Kidney (tissue), 14 donors: Measurements from ENCODE around the gene OGA. TPM values are rescaled to one million over a fixed set of nuclear protein-coding genes. Genes with fewer than 3 reads are reported as not detected.

Experiments used
- DNase-seq, 5 donors: peaks; one replicate each; pipeline ENCODE4 v3.0.0-alpha.2; 2013 to 2020
- FAIRE-seq: peaks from 2 replicates; lab custom pipeline; 2012; peaks lifted over from hg19 to GRCh38; lab: Jason Lieb, UNC
- H3K27ac ChIP-seq, 2 donors: one replicate each; pipeline ENCODE4 v1.7.0; 2013; ENCODE audit warnings: low read depth in 2 of 2, low read length in 2 of 2, inconsistent platforms in 1 of 2
- H3K27me3 ChIP-seq: one replicate; pipeline ENCODE4 v1.7.1; 2013; ENCODE audit warnings: low read length, inconsistent platforms; ENCODE audit not compliant: control insufficient read depth, insufficient read depth
- H3K36me3 ChIP-seq, 3 donors: one replicate each; pipeline versions ENCODE4 v1.7.0 to v1.7.1; 2013; ENCODE audit warnings: low read length in 3 of 3, control low read depth in 1 of 3, inconsistent platforms in 1 of 3; ENCODE audit not compliant: insufficient read depth in 3 of 3, control insufficient read depth in 2 of 3
- H3K4me1 ChIP-seq, 3 donors: one replicate each; pipeline versions ENCODE4 v1.7.0 to v1.7.1; 2013; ENCODE audit warnings: low read length in 3 of 3, inconsistent platforms in 1 of 3, low read depth in 1 of 3; ENCODE audit not compliant: control insufficient read depth in 2 of 3, insufficient read depth in 2 of 3
- H3K4me3 ChIP-seq, 3 donors: one replicate each; pipeline versions ENCODE4 v1.7.0 to v1.8.1; 2013; ENCODE audit warnings: low read length in 3 of 3, control low read depth in 1 of 3, inconsistent platforms in 1 of 3
- H3K9ac ChIP-seq, 3 donors: one replicate each; pipeline versions ENCODE4 v1.7.0 to v1.7.1; 2013; ENCODE audit warnings: low read length in 3 of 3, control low read depth in 1 of 3, inconsistent platforms in 1 of 3
- H3K9me3 ChIP-seq, 3 donors: one replicate each; pipeline versions ENCODE4 v1.7.0 to v1.7.1; 2013; ENCODE audit warnings: low read length in 3 of 3, control low read depth in 1 of 3, inconsistent platforms in 1 of 3; ENCODE audit not compliant: control insufficient read depth in 2 of 3, insufficient read depth in 1 of 3
- intact Hi-C: fragments of 100-400 bp; cut with DNase I; formaldehyde crosslinking; loops from one replicate; pipeline ENCODE4 v1.11.1; 2022
- polyA plus RNA-seq: library from polyadenylated mRNA; stranded (reverse); fragments of 350-450 nt; fragmentation: Illumina TruSeq; extraction: RNeasy Lipid Tissue Mini Kit (QIAGEN cat#74804); gene quantifications from one replicate; pipeline ENCODE4 v1.2.3, GENCODE V29; 2014; ENCODE audit warnings: low read depth, low replicate concordance; ENCODE audit not compliant: insufficient read depth
- total RNA-seq: library from RNA; stranded (reverse); fragmentation: NEBNext Ultra II Directional; extraction: Animal tissue kit (Norgen Biotek cat#: 25700); gene quantifications from one replicate; pipeline ENCODE4 v1.2.1, GENCODE V29; 2021
- TF ChIP-seq, protein P1 (sequence below): IDR thresholded peaks from 3 replicates; pipeline ENCODE4 v1.5.1; 2012; ENCODE audit warnings: mild to moderate bottlenecking, moderate library complexity, borderline replicate concordance; ENCODE audit not compliant: insufficient read depth; ENCODE audit errors: extremely low read depth
- donor health status: control.
- donor health status: control.
- donor health status: control.
- donor health status: control.
- donor health status: control.
- donor health status: DM: yes; HTN: yes; CAD: no.
- donor health status: Normal renal cell carcinoma (clear cell type).

OGA gene
- total and polyA plus RNA-seq, 2 donors from 2014 or later, result 33.4 to 146 TPM

DNA sequence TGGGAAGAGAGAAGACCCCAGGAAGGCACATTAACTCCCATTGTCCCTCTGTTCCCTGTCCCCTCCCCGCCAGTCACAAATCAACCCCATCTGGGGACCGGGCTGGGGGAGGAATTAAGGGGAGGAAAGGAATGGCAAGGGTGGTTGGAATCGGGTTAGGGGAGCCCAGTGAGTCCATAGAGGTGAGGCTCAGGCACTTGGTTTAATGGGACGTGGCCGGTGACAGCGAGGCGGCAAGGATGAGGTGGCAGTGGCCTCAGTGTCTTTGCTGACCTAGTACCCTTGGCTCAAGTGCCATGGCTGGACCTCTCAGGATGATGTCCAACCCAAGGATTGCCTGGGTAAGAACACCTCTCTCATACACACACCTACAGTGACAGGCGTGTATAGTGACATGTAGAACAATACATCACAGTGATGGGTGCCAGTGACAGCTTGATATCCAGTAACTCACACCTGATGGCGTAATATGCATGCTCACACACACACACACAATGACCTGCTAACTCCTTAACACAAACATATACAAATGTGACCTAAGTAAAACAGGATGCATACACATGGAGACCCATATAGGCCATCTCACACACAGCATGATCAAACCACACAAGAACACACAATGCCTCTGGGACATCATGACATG lies 13.0 kb upstream of the OGA start:
- TF ChIP-seq, protein P1, sequence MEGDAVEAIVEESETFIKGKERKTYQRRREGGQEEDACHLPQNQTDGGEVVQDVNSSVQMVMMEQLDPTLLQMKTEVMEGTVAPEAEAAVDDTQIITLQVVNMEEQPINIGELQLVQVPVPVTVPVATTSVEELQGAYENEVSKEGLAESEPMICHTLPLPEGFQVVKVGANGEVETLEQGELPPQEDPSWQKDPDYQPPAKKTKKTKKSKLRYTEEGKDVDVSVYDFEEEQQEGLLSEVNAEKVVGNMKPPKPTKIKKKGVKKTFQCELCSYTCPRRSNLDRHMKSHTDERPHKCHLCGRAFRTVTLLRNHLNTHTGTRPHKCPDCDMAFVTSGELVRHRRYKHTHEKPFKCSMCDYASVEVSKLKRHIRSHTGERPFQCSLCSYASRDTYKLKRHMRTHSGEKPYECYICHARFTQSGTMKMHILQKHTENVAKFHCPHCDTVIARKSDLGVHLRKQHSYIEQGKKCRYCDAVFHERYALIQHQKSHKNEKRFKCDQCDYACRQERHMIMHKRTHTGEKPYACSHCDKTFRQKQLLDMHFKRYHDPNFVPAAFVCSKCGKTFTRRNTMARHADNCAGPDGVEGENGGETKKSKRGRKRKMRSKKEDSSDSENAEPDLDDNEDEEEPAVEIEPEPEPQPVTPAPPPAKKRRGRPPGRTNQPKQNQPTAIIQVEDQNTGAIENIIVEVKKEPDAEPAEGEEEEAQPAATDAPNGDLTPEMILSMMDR, result no peak
- Histone ChIP-seq H3K9ac (peak overlapping the region in 2 of 3 donors; percentile 4 to 68), H3K36me3 (peaks cover 0 to 2% (median 0%) of the 10 kb centered on the region in 3 donors), H3K27me3 (no peaks in the 10 kb centered on the region), H3K4me3 (peak overlapping the region; percentile 29 to 70 (median 61)), H3K4me1 (peaks cover 6 to 14% (median 7%) of the 10 kb centered on the region in 3 donors), H3K27ac (peak overlapping the region; percentile 4 to 65), H3K9me3 (no peaks in the 10 kb centered on the region)
- intact Hi-C loops, result no loop called here
- DNase-seq (peak in 1 of 5 donors; percentile 1), FAIRE-seq (no peak)

DNA sequence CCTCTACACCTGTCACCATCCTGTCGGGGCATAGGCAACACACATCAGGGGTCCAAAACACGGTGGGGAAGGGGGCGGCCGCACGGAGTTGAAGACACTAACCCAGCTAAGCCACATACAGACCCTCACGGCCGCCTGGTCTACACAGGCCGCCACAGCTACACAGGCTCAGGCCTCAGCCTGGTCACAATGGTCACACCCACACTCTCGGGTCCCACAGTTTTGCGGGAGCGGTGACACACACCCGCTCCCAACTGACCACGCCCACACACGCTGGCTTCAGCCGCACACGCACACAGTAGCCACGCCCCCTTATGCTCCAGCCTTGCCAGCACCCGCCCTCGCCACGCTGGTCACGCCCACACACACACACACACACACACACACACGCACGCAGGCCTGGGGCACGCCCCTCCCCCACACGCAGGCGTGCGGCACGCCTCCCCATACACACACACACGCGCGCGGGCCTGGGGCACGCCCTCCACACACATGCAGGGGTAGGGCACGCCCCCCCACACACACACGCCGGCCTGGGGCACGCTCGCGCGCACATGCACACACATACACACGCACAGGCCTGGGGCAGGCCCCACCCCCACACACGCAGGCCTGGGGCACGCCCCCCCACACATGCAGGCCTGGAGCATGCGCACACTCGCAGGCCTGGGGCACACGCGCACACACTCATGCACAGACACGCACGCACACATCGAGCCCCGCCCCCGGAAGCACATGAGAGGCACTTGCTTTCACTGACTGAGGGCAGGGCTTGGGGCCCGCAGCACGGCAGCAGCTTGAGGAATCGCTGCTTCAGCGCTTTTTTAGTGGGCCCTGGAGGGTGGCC lies 12.3 kb upstream of the OGA start:
- FAIRE-seq (no peak), DNase-seq (peak; percentile 92 to 97 (median 96))
- Histone ChIP-seq H3K4me3 (peak overlapping the region; percentile 29 to 70 (median 61)), H3K9ac (peak overlapping the region in 2 of 3 donors; percentile 27 to 68), H3K9me3 (no peaks in the 10 kb centered on the region), H3K36me3 (peaks cover 0 to 2% (median 0%) of the 10 kb centered on the region in 3 donors), H3K27ac (peak overlapping the region; percentile 29 to 65), H3K4me1 (peaks cover 6 to 14% (median 7%) of the 10 kb centered on the region in 3 donors), H3K27me3 (no peaks in the 10 kb centered on the region)
- TF ChIP-seq, protein P1, result no peak
- intact Hi-C loops, result no loop called here

DNA sequence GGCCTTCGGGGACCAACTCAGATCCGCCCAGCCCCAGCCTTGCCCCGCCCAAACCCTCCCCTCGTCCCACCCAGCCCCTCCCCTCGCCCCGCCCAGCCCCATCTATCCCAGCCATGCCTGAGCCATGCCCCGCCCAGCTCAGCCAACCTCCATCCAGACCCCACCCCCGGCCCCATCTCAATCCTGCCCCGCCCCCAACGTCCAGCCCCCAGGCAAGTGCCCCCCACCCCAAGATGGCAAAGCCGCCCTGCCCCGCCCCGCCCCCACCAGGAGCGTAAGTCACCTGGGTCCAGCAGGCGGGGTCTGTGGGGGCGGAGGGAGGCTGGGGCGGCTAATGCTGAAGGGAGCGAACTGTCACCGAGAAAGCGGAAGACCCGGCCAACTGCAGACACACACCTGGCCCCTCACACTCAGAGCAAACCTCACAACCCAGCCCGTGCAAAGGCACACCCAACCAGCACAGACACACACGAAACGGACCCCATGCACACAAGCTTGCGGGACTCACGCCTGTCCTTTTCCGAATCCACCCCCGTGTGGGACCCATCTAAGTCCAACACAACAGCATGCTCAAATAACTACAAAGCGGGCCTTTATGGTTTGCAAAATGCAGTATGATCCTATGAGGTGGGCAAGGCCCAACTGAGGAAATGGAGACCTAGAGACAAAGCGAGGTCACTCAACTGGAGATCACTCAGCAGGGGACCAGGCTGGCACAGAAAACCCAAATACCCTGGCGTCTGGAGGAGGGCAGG lies 11.5 kb upstream of the OGA start:
- Histone ChIP-seq H3K4me3 (peak overlapping the region; percentile 31 to 70 (median 61)), H3K4me1 (peaks cover 6 to 14% (median 6%) of the 10 kb centered on the region in 3 donors), H3K27ac (peak overlapping the region; percentile 29 to 65), H3K27me3 (no peaks in the 10 kb centered on the region), H3K9me3 (no peaks in the 10 kb centered on the region), H3K9ac (no peak overlapping the region), H3K36me3 (peaks cover 0 to 2% (median 0%) of the 10 kb centered on the region in 3 donors)
- intact Hi-C loops, result no loop called here
- FAIRE-seq (no peak), DNase-seq (peak; percentile 60 to 93 (median 83))
- TF ChIP-seq, protein P1, result no peak
